MM.1S (cell line): ENCODE results near the gene PTPRE.

Source experiments
- DNase-seq: peaks from one replicate; pipeline ENCODE4 v3.0.0-alpha.2; 2015
- H2AFZ ChIP-seq: fragments of 300-600 bp; sonication (generic); 2 replicates; pipeline ENCODE4 v1.6.0; 2016; ENCODE audit warnings: antibody characterized with exemption, low read length
- H3F3A ChIP-seq: fragments of 300-600 bp; sonication (generic); 2 replicates; pipeline ENCODE4 v1.6.1; 2016; ENCODE audit warnings: mild to moderate bottlenecking, antibody characterized with exemption, low read length, moderate library complexity, mixed read lengths; ENCODE audit not compliant: insufficient read depth
- H3K27ac ChIP-seq: fragments of 300-600 bp; sonication (generic); 2 replicates; pipeline ENCODE4 v1.5.1; 2016; ENCODE audit warnings: mild to moderate bottlenecking, low read length
- H3K27me3 ChIP-seq: fragments of 300-600 bp; sonication (generic); replicated peaks from 2 replicates; pipeline ENCODE4 v1.6.0; 2016; ENCODE audit warnings: low read length; ENCODE audit not compliant: insufficient read depth
- H3K36me3 ChIP-seq: fragments of 300-600 bp; sonication (generic); replicated peaks from 2 replicates; pipeline ENCODE4 v1.6.1; 2016; ENCODE audit warnings: mild to moderate bottlenecking, low read length, mixed read lengths; ENCODE audit not compliant: insufficient read depth
- H3K4me1 ChIP-seq: fragments of 300-600 bp; sonication (generic); 2 replicates; pipeline ENCODE4 v1.6.1; 2016; ENCODE audit warnings: low read length, mixed read lengths
- H3K4me2 ChIP-seq: fragments of 300-600 bp; sonication (generic); 2 replicates; pipeline ENCODE4 v1.6.0; 2016; ENCODE audit warnings: low read depth, low read length
- H3K4me3 ChIP-seq: fragments of 300-600 bp; sonication (generic); 2 replicates; pipeline ENCODE4 v1.5.1; 2016; ENCODE audit warnings: low read length, mixed read lengths
- H3K79me2 ChIP-seq: fragments of 300-600 bp; sonication (generic); 2 replicates; pipeline ENCODE4 v1.6.1; 2016; ENCODE audit warnings: mixed run types, low read length, mixed read lengths
- H3K9ac ChIP-seq: fragments of 300-600 bp; sonication (generic); 2 replicates; pipeline ENCODE4 v1.6.1; 2016; ENCODE audit warnings: low read length, mixed read lengths
- H3K9me2 ChIP-seq: fragments of 300-600 bp; sonication (generic); replicated peaks from 2 replicates; pipeline ENCODE4 v1.6.1; 2016; ENCODE audit warnings: mild to moderate bottlenecking, low read length, mixed read lengths; ENCODE audit not compliant: insufficient read depth
- H3K9me3 ChIP-seq: fragments of 300-600 bp; sonication (generic); replicated peaks from 2 replicates; pipeline ENCODE4 v1.6.1; 2016; ENCODE audit warnings: mild to moderate bottlenecking, low read length, mixed read lengths; ENCODE audit not compliant: insufficient read depth
- H4K20me1 ChIP-seq: fragments of 300-600 bp; sonication (generic); 2 replicates; pipeline ENCODE4 v1.6.1; 2016; ENCODE audit warnings: mild to moderate bottlenecking, low read length, moderate library complexity, mixed read lengths; ENCODE audit not compliant: insufficient read depth
- CTCF ChIP-seq: fragments of 300-600 bp; sonication (generic); IDR thresholded peaks from 2 replicates; pipeline ENCODE4 v1.5.1; 2016; ENCODE audit warnings: antibody characterized with exemption, low read length, mixed read lengths
- EZH2 ChIP-seq: fragments of 300-600 bp; sonication (generic); optimal IDR thresholded peaks from 2 replicates; pipeline ENCODE3; 2017; ENCODE audit warnings: low read depth, mild to moderate bottlenecking, antibody characterized with exemption, low read length, mixed read lengths
- EZH2phosphoT487 ChIP-seq: fragments of 300-600 bp; sonication (generic); IDR thresholded peaks from 2 replicates; pipeline ENCODE4 v1.6.1; 2018; ENCODE audit warnings: antibody characterized with exemption, low read length

Gene PTPRE

GRCh38 chr10:127990846-127991542 is 84.1 kb downstream of the PTPRE start:
- Histone ChIP-seq H3K9me2 (no peaks in the 10 kb centered on the region), H3K4me1 (no peaks in the 10 kb centered on the region), H3K9ac (no peak overlapping the region), H3K4me3 (no peak overlapping the region), H3K36me3 (no peaks in the 10 kb centered on the region), H3K4me2 (no peak overlapping the region), H2AFZ (no peak overlapping the region), H3F3A (no peaks in the 10 kb centered on the region), H3K79me2 (no peaks in the 10 kb centered on the region), H3K27ac (no peak overlapping the region), H3K27me3 (no peaks in the 10 kb centered on the region), H3K9me3 (no peaks in the 10 kb centered on the region), H4K20me1 (no peaks in the 10 kb centered on the region)
- TF ChIP-seq CTCF = no peak
- no peak for TF ChIP-seq EZH2phosphoT487
- TF ChIP-seq EZH2 = no peak
- no peak for DNase-seq

- no peaks in the 10 kb centered on the region for H3K9me2 ChIP-seq
- no peak for TF ChIP-seq CTCF
- no peak for TF ChIP-seq EZH2
- TF ChIP-seq EZH2phosphoT487 = no peak
- H3F3A ChIP-seq = no peaks in the 10 kb centered on the region
- no peaks in the 10 kb centered on the region for H3K36me3 ChIP-seq
- H3K9ac ChIP-seq = no peak overlapping the region
- H4K20me1 ChIP-seq = no peaks in the 10 kb centered on the region
- H2AFZ ChIP-seq = no peak overlapping the region
- no peak overlapping the region for H3K27ac ChIP-seq
- H3K27me3 ChIP-seq = no peaks in the 10 kb centered on the region
- H3K4me1 ChIP-seq = no peaks in the 10 kb centered on the region
- no peaks in the 10 kb centered on the region for H3K9me3 ChIP-seq
- no peak for DNase-seq
- no peak overlapping the region for H3K4me2 ChIP-seq
- no peaks in the 10 kb centered on the region for H3K79me2 ChIP-seq
- H3K4me3 ChIP-seq = no peak overlapping the region
Observed at GRCh38 chr10:127991543-127992255, 84.8 kb downstream of the PTPRE start.

GRCh38 chr10:127992376-127992775 is 85.5 kb downstream of the PTPRE start:
- Histone ChIP-seq H3K27me3 (no peaks in the 10 kb centered on the region), H3F3A (no peaks in the 10 kb centered on the region), H3K27ac (no peak overlapping the region), H4K20me1 (no peaks in the 10 kb centered on the region), H3K79me2 (no peaks in the 10 kb centered on the region), H3K9me2 (no peaks in the 10 kb centered on the region), H2AFZ (no peak overlapping the region), H3K4me2 (no peak overlapping the region), H3K4me3 (no peak overlapping the region), H3K4me1 (no peaks in the 10 kb centered on the region), H3K9ac (no peak overlapping the region), H3K9me3 (no peaks in the 10 kb centered on the region), H3K36me3 (no peaks in the 10 kb centered on the region)
- DNase-seq = no peak
- TF ChIP-seq EZH2phosphoT487 (no peak), EZH2 (no peak), CTCF (no peak)
